C1 segment of cervical spinal cord (tissue), 14 donors: ENCODE measurements around the gene PIK3R5.
"Not testable (repeated sequence)": the region's sequence is repeated elsewhere in the genome, so short reads cannot be mapped to it uniquely, and the experiment has no call there.

Experiments used
- DNase-seq, 14 donors: peaks; one replicate each; lab custom pipeline; 2025; lab: John Stamatoyannopoulos, UW

The PIK3R5 gene

DNA sequence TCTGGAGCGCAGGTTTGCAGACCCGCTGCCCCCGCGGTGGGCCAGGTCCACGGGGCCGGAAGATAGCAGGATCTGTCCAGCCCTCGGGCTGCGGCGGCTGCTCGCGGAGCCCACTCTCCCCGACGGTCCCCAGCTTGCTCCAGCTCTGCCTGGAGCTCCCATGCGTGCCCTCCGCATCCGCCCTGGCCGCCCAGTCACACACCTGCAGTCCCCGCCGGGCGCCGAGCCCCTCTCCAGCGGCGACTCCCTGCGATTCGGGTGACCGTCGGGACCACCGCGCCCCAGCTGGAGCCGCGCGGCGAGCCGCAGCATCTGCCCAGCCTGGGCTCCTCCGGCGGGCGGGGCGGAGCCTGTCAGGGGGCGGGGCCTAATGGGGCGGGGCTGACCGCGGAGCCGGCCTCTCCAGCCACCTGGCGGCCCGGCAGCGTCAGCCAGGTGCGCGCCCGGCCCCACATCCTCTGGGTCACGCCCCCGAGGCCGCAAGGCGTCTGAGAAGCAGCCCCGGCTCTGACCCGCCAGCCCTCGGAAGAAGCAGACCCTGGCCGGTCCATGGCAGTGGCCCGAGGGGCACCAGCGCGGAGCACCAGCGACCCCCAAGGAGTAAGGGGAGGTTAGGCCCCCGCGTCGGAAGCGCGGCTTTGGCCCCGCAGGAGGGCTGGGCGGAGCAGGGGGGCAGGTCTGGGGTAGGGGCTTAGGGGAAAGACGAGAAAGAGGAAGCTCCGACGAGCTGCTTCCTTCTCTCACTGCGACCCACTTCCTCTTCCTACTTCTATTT, at the start of gene PIK3R5:
TSS of gene PIK3R5 (minus strand) at position 314 of the 775 bp plus-strand sequence. CDS start 54,213 bp downstream, outside the sequence.
- DNase-seq: peak in 4 of 14 donors; percentile 26 to 59 (median 38)

DNA sequence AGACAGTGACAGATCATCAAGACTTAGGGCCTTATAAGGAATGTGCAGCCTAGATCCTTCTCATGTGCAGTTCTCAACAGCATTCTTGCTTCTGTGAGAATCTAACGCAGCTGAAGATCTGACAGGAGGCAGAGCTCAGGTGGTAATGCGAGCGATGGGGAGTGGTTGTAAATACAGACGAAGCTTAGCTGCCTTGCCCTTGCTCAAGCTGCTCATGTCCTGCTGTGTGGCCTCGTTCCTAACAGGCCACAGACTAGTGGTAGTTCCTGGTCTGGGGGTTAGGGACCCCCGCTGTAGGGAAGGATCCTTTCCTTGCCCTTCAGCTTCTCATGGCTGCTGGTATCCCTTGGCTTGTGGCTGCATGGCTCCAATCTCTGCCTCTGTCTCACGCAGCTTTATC, 45.5 kb upstream of the PIK3R5 start:
- no peak for DNase-seq

DNA sequence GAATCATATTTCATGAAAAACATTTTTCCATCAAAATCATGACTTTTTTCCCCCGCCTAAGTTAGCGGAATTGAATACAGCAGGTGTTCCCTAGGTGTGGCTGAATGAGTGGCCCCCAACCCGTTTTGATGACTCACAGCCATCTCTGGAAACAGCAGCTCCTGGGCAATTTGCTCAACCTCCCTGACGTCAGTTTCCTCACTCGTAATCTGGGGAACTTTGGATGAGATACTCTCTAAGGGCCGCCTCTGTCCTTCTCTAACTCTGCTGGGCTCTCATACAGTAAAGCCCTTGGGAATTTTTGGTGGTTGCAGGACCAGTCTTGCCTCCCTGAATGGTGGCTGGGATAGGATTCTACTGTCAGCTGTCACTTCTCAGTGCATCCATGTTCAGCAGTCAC, 44.2 kb upstream of the PIK3R5 start:
- no peak for DNase-seq

DNA sequence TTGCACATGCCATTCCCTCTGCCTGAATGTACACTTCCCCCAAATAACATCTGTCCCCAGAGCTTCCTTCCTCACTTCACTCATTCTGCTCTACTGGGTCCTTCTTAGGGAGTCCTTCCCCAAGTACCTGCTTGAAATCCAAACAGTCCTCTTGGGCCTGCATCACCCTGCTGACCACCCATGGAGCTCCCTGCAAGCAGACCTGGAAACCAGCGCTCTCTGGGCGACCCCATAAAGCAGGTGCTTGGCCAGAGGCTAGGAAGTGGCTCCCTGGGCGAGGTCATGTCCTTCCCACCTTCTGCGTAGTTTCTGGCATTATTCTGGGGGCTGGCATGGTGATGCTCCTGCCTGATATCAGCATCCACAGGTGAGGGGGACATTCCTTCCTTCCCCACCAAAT, 43.6 kb upstream of the PIK3R5 start:
- no peak for DNase-seq

DNA sequence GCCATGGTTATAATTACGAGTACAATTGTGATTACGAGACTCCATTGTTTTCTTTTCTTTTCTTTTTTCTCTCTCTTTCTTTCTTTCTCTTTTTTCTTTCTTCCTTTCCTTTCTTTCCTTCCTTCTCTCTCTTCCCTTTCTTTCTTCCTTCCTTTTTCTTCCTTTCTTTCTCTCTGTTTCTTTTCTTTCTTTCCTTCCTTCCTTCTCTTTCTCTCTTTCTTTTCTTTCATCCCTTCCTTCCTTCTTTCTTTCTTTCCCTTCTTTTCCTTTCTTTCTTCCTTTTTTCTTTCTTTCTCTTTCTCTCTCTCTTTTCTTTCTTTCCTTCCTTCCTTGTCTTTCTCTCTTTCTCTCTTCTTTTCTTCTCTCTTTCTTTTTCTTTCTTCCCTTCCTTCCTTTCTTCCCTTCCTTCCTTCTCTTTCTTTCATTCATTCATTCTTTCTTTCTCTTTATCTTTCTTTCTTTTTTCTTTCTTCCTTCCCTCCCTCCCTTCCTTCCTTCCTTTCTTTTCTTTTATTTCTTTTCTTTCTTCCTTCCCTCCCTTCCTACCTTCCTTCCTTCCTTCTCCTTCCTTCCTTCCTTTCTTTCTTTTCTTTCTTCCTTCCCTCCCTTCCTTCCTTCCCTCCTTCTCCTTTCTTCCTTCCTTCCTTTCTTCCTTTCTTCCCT, 41.7 kb upstream of the PIK3R5 start:
- DNase-seq: no peak

DNA sequence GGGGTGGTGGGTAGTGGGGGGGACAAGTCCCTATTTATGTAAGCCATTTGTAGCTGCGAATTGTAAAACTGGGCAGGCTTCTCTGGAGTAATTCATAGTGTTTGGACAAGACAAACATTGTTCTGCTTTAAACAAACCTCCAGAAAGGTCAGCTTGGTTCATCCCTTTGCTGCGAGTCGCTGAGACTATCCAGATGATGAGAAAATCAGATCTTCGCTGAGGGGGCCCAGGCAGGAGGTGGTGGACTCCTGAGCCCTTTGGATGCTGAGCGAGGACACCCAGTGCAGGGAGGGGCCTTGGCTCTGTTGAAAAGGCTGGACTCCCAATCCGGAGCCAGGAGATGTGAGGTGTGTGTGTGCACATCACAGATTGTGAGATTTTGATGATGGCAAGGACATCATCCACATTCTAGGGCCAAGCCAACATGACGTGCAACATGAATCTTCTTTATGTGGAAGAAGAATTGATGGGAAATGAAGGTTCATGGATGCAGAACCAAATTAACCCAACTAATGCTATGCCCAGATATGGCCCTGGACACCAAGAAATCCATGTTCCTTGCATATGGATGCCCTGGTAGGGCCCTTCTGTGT, 40.8 kb upstream of the PIK3R5 start:
- DNase-seq: no peak

- DNase-seq: no peak
These were observed 39.4 kb upstream of the PIK3R5 start for GRCh38 chr17:9004961-9005285.

DNA sequence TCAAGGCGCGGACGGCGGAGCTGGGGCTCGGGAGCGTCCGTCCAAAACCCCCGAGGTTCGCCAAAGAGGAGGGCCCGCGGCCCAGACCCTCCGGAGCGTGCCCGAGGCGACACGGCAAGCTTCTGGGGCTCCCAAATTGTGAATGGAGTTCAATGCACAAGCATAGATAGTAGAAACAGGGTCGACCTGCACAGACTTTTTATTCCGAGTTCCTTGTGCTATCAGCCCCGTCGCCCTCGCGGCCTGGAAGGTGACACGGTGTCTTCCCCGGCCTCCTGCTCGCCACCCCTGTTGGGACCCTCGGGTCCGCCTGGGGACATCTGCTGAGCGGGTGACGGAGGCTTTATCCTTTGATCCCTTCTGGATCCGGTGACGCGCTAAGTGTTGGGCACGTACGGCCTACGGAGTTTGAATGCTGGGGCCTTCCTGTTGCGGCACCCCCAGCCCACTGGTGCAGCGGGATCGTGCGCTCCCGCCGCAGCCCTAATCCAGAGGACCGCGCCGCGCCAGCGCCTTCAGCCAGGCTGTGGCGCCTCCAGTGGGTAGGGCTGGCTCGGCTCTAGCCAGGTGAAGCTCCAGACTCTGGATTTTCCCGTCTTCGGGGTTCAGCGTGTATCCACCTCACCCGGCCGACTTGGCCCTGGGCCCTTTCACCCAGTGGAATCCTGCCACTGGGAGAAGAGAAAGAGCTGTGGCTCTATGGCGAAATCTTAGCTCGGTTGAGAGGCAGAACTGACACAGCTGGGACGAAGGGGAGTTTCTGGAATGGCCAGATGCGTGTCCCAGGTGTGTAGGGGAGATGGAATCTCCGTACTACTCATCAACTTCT, 38.8 kb upstream of the PIK3R5 start:
- no peak for DNase-seq

GRCh38 chr17:9003355-9004131, 38.0 kb upstream of the PIK3R5 start:
- DNase-seq: peak in 2 of 14 donors; percentile 9 to 33

- peak in 2 of 14 donors; percentile 9 to 41 for DNase-seq
These were observed 37.3 kb upstream of the PIK3R5 start for GRCh38 chr17:9002606-9003354.

DNA sequence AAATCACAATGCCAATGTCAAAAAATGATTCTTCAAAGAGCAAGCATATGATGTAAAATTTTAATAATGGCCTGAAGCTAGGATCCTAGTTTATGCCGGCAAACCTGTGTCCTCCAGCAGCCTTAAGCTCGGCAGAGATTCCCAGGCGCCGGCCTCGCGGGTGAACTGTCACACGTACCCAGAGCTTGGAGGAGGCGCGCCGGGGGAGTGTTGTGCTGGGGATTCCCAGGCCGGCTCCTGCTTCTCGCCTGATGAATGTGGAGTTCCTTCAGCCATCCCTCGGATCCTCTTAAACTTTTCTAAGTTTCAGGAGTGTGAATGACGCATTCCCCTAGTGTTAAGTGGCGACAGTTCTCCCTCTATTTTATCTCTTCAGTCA, 36.7 kb upstream of the PIK3R5 start:
- DNase-seq: no peak

GRCh38 chr17:9001559-9001958, 36.1 kb upstream of the PIK3R5 start:
- DNase-seq: no peak

GRCh38 chr17:8997994-8998628, 32.6 kb upstream of the PIK3R5 start:
- DNase-seq: peak in 3 of 14 donors; percentile 2 to 27 (median 2)

DNA sequence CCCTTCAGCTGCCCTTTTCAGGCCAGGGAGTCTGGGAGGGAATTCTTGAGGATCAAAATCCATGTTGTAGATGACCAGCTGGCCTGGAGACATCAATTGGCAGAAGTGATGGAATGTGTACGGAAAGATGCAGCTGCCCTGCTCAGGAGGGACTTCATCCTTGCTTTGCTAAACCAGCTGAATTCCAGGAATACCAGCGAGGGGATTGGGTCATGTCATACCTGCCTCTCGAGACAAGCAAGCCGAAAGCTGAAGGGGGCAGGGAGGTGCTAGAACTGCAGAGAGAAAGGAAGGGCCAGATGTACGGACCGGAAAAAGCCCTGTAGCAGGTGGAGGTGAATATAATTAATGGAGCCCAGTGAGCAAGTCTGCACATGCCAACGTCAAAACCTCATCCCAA, 30.2 kb upstream of the PIK3R5 start:
- no peak for DNase-seq

DNA sequence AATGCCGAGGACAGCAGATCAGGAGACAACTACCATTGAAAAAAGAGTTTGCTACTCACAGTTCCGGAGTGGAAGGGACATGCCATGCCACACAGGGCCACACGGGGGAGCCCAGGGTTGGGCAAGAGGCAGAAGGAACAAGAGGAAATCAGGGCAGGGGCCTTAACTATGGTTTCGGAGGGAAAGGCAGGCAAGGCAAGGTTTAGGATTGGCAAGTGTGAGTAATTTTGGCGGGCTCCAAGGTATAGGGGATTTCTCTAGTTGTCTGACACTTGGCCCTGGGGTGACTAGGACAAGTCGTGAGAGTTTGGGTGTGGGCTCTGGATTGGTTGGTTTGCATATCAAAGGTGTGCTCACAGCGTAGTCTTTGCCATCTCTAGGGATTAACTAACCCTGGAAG, 28.8 kb upstream of the PIK3R5 start:
- peak in 4 of 14 donors; percentile 9 to 36 (median 28) for DNase-seq

DNA sequence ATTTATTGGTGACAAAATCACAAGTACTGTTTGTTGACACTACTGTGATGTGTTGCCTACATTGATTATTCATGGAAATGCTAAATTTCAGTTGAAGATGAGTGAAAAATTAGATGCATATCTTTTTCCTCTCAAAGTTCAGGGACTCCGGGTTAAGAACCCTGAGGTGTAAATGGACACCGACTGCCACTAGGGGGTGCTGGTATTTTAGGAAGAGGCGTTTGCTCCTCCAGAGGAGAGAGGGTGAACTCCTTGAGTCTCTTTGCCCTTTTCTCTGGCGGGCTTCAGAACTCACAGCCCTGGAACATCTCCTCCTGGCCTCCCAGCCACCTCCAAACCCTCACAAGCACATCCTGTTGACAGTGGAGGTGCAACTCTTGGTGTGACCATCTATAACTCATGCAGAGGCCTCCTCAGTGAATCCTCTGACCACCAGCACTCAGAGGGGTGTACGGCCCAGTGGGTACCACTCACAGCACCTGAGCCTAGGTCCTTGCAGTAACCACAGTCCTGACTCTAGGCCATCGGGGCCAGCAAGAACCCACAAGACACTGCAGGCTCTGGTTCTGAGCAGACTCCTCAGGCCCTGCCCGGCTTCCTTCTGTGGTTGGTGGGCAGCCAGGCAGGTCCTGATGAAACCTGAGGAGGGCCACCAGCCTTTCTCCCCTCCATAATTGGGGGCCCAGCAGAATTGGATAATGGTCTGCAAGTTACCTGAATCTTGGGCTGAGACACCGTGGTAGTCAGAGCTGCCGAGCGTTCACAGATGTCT, 26.2 kb upstream of the PIK3R5 start:
- peak in 6 of 14 donors; percentile 7 to 39 (median 11) for DNase-seq

DNA sequence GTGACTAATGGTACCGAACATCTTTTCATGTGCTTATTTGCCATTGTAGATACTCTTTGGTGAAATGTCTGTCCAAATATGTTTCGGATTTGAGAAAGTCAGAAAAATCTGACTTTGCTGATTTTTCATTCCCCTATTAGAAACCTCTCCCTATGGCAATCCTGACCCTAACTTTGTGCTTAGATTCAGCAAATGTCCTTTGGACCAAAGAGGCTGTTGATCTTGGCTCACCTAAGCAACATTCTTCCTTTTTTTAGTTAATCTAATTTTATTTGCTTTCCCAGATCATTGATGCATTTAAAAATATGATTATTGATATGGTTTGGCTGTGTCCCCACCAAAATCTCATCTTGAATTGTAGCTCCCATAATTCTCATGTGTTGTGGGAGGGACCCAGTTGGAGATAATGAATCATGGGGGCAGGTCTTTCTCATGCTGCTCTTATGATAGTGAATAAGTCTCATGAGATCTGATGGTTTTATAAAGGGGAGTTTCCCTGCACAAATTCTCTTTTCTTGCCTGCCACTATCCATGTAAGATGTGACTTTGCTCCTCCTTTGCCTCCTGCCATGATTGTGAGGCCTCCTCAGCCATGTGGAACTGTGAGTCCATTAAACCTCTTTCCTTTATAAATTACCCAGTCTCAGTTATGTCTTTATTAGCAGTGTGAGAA, 22.9 kb upstream of the PIK3R5 start:
- DNase-seq: not testable (repeated sequence)

- no peak for DNase-seq
These were observed 20.8 kb upstream of the PIK3R5 start for GRCh38 chr17:8986295-8986694.
